Endothelial cell of umbilical vein (primary cell): Measurements from ENCODE around the gene ZNF664.

ENCODE experiments used
- GATA2 ChIP-seq: IDR thresholded peaks from 2 replicates; pipeline ENCODE4 v1.7.0; 2011; ENCODE audit warnings: low read depth, mild to moderate bottlenecking, moderate library complexity, mixed read lengths, low read length; ENCODE audit not compliant: insufficient read length, insufficient read depth
- POLR2A ChIP-seq: IDR thresholded peaks from 2 replicates; pipeline ENCODE4 v1.6.1; 2012; ENCODE audit warnings: low read depth, mild to moderate bottlenecking, control low read depth, low read length
- POLR2AphosphoS5 ChIP-seq: IDR thresholded peaks from 2 replicates; pipeline ENCODE4 v1.6.1; 2012; ENCODE audit warnings: low read depth, mild to moderate bottlenecking, control low read depth, low read length, moderate library complexity; ENCODE audit not compliant: insufficient read depth
- TF ChIP-seq, protein P1 (sequence below), 2 donors: IDR thresholded peaks; 1 replicate in 1 of 2; 2 replicates in 1 of 2; pipeline ENCODE4 v1.5.1; 2011; ENCODE audit warnings: low read length in 2 of 2, mild to moderate bottlenecking in 2 of 2, moderate library complexity in 2 of 2, control low read depth in 1 of 2, inconsistent platforms in 1 of 2, low read depth in 1 of 2; ENCODE audit not compliant: insufficient read depth in 1 of 2; ENCODE audit errors: extremely low read depth in 1 of 2

- no peak for TF ChIP-seq POLR2A
- TF ChIP-seq POLR2AphosphoS5: no peak
- TF ChIP-seq GATA2: no peak
- TF ChIP-seq, protein P1, sequence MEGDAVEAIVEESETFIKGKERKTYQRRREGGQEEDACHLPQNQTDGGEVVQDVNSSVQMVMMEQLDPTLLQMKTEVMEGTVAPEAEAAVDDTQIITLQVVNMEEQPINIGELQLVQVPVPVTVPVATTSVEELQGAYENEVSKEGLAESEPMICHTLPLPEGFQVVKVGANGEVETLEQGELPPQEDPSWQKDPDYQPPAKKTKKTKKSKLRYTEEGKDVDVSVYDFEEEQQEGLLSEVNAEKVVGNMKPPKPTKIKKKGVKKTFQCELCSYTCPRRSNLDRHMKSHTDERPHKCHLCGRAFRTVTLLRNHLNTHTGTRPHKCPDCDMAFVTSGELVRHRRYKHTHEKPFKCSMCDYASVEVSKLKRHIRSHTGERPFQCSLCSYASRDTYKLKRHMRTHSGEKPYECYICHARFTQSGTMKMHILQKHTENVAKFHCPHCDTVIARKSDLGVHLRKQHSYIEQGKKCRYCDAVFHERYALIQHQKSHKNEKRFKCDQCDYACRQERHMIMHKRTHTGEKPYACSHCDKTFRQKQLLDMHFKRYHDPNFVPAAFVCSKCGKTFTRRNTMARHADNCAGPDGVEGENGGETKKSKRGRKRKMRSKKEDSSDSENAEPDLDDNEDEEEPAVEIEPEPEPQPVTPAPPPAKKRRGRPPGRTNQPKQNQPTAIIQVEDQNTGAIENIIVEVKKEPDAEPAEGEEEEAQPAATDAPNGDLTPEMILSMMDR (IDR thresholded peaks at IDR 0.05; ENCODE audit: extremely low read depth in 1 of 2, insufficient read depth in 1 of 2, low read depth in 1 of 2, low read length in 2 of 2): no peak
Measured at GRCh38 chr12:124010687-124011086, 37.7 kb downstream of the ZNF664 start.
